PC-9 (cell line): Measurements from ENCODE around the gene CREBBP. TPM values are rescaled to one million over a fixed set of nuclear protein-coding genes. Genes with fewer than 3 reads are reported as not detected.

Experiments
- BruUV-seq: library from RNA; stranded (reverse); fragments of 400-500 nt; replicated peaks from 2 replicates; lab custom pipeline; 2021; lab: Mats Ljungman, UMichigan
- CTCF ChIA-PET: fragments of 300-600 bp; sonication (Branson Sonifier 250); formaldehyde crosslinking; loops from one replicate; lab custom pipeline; 2022; ENCODE audit warnings: antibody characterized with exemption; lab: Charles Lee
- POLR2A ChIA-PET: fragments of 300-600 bp; sonication (Branson Sonifier 250); formaldehyde crosslinking; loops from one replicate; lab custom pipeline; 2022; ENCODE audit warnings: antibody characterized with exemption; ENCODE audit not compliant: unreplicated experiment; lab: Charles Lee
- DNase-seq, 2 experiments: peaks; one replicate each; pipeline versions ENCODE4 v3.0.0 to v3.0.0-alpha.2; 2015 to 2022; ENCODE audit warnings: mixed read lengths in 1 of 2
- H2AFZ ChIP-seq: fragments of 200-600 bp; sonication (generic); 2 replicates; pipeline ENCODE4 v1.8.1; 2017; ENCODE audit warnings: antibody characterized with exemption
- H3F3A ChIP-seq: fragments of 200-600 bp; sonication (generic); 2 replicates; pipeline ENCODE4 v1.8.1; 2017; ENCODE audit warnings: antibody characterized with exemption, mild to moderate bottlenecking, low read depth; ENCODE audit not compliant: insufficient read depth
- H3K27ac ChIP-seq: fragments of 200-600 bp; sonication (generic); 2 replicates; pipeline ENCODE4 v1.6.1; 2016; ENCODE audit warnings: mixed run types
- H3K27me3 ChIP-seq: fragments of 200-600 bp; sonication (generic); 2 replicates; pipeline ENCODE4 v1.6.1; 2016; ENCODE audit warnings: low read depth, mixed run types; ENCODE audit not compliant: insufficient read depth
- H3K36me3 ChIP-seq: fragments of 200-600 bp; sonication (generic); 2 replicates; pipeline ENCODE4 v1.6.1; 2016; ENCODE audit warnings: low read depth, mixed run types
- H3K4me1 ChIP-seq: fragments of 200-600 bp; sonication (generic); replicated peaks from 2 replicates; pipeline ENCODE4 v1.6.1; 2016; ENCODE audit warnings: mixed run types; ENCODE audit not compliant: insufficient read depth
- H3K4me2 ChIP-seq: fragments of 200-600 bp; sonication (generic); 2 replicates; pipeline ENCODE4 v1.6.1; 2017; ENCODE audit warnings: mixed run types
- H3K4me3 ChIP-seq: fragments of 200-600 bp; sonication (generic); 2 replicates; pipeline ENCODE4 v1.6.1; 2016; ENCODE audit warnings: mixed run types
- H3K79me2 ChIP-seq: fragments of 200-600 bp; sonication (generic); 2 replicates; pipeline ENCODE4 v1.6.1; 2017; ENCODE audit warnings: low read depth, mixed run types
- H3K9me2 ChIP-seq: fragments of 200-600 bp; sonication (generic); 2 replicates; pipeline ENCODE4 v1.8.1; 2017; ENCODE audit warnings: mild to moderate bottlenecking; ENCODE audit not compliant: insufficient read depth
- H3K9me3 ChIP-seq: fragments of 200-600 bp; sonication (generic); 2 replicates; pipeline ENCODE4 v1.8.1; 2016; ENCODE audit warnings: low read depth; ENCODE audit not compliant: insufficient read depth
- H4K20me1 ChIP-seq: fragments of 200-600 bp; sonication (generic); 2 replicates; pipeline ENCODE4 v1.8.1; 2017; ENCODE audit not compliant: insufficient read depth
- CTCF ChIP-seq: fragments of 200-600 bp; sonication (generic); conservative IDR thresholded peaks from 2 replicates; pipeline ENCODE4 v1.6.1; 2017; ENCODE audit warnings: mixed run types, antibody characterized with exemption, mild to moderate bottlenecking, moderate library complexity
- EZH2 ChIP-seq: fragments of 200-600 bp; sonication (generic); IDR thresholded peaks from 2 replicates; pipeline ENCODE4 v1.8.0; 2017; ENCODE audit warnings: antibody characterized with exemption, low read depth
- intact Hi-C: fragments of 100-400 bp; cut with micrococcal nuclease; formaldehyde crosslinking; loops from one replicate; pipeline ENCODE4 v1.10.0; 2022; ENCODE audit not compliant: unreplicated experiment
- total RNA-seq: library from RNA; stranded (reverse); gene quantifications from 2 replicates; pipeline ENCODE4 v1.2.3, GENCODE V29; 2021

Gene CREBBP
- total RNA-seq, 1 experiment from 2014 or later = 74.9 TPM

GRCh38 chr16:3769013-3769412 is 111.5 kb downstream of the CREBBP start:
- Histone ChIP-seq H3K9me3 (no peaks in the 10 kb centered on the region), H3K79me2 (no peaks in the 10 kb centered on the region), H3K9me2 (no peaks in the 10 kb centered on the region), H3K4me2 (no peak overlapping the region), H3K4me1 (peaks cover 12% of the 10 kb centered on the region), H3K4me3 (no peak overlapping the region), H3F3A (peaks cover 22% of the 10 kb centered on the region), H3K27me3 (no peaks in the 10 kb centered on the region), H4K20me1 (peaks cover 51% of the 10 kb centered on the region), H3K27ac (no peak overlapping the region), H3K36me3 (peaks cover 43% of the 10 kb centered on the region), H2AFZ (no peak overlapping the region)
- CTCF ChIA-PET = no interaction called here
- POLR2A ChIA-PET = no interaction called here
- no peak for DNase-seq
- TF ChIP-seq CTCF = no peak
- no peak for TF ChIP-seq EZH2
- intact Hi-C loops = no loop called here
- no TSS peak for BruUV-seq

GRCh38 chr16:3767333-3767986 is 113.1 kb downstream of the CREBBP start:
- Histone ChIP-seq H3K79me2 (no peaks in the 10 kb centered on the region), H3K4me3 (no peak overlapping the region), H2AFZ (no peak overlapping the region), H3K9me3 (no peaks in the 10 kb centered on the region), H3K27me3 (no peaks in the 10 kb centered on the region), H3K4me2 (no peak overlapping the region), H3K9me2 (no peaks in the 10 kb centered on the region), H3K36me3 (peaks cover 37% of the 10 kb centered on the region; the same call in 1 of the 2 replicates), H3K4me1 (peaks cover 9% of the 10 kb centered on the region), H3F3A (peaks cover 12% of the 10 kb centered on the region; the same call in 1 of the 2 replicates), H4K20me1 (peaks cover 47% of the 10 kb centered on the region), H3K27ac (no peak overlapping the region)
- TF ChIP-seq CTCF = no peak
- TF ChIP-seq EZH2 = no peak
- BruUV-seq = no TSS peak
- ChIA-PET CTCF (no interaction called here), POLR2A (interaction anchor here (0.6 to 0.7 kb wide), 2 partner anchors 95 to 469 kb away, joined by 6 to 18 read pairs; no protein-coding TSS in a partner anchor)
- DNase-seq = no peak
- intact Hi-C loops = no loop called here

GRCh38 chr16:3766177-3766576 is 114.3 kb downstream of the CREBBP start:
- H3K9me3 ChIP-seq = no peaks in the 10 kb centered on the region
- 0 out of 2 replicates have a peak, but pooled peaks cover 1% of the 10 kb centered on the region for H3F3A ChIP-seq
- intact Hi-C loops = no loop called here
- H3K4me3 ChIP-seq = no peak overlapping the region
- no peaks in the 10 kb centered on the region for H3K79me2 ChIP-seq
- POLR2A ChIA-PET = no interaction called here
- BruUV-seq = no TSS peak
- no peak overlapping the region for H3K4me2 ChIP-seq
- no peak for TF ChIP-seq EZH2
- TF ChIP-seq CTCF = no peak
- CTCF ChIA-PET = no interaction called here
- H4K20me1 ChIP-seq = peaks cover 43% of the 10 kb centered on the region
- peaks cover 41% of the 10 kb centered on the region; the same call in 1 of the 2 replicates for H3K36me3 ChIP-seq
- no peak for DNase-seq
- H3K9me2 ChIP-seq = no peaks in the 10 kb centered on the region
- no peak overlapping the region for H3K27ac ChIP-seq
- H2AFZ ChIP-seq = no peak overlapping the region
- no peaks in the 10 kb centered on the region for H3K27me3 ChIP-seq
- no peaks in the 10 kb centered on the region for H3K4me1 ChIP-seq
